ENCODE results near the gene PLLP.

DNA sequence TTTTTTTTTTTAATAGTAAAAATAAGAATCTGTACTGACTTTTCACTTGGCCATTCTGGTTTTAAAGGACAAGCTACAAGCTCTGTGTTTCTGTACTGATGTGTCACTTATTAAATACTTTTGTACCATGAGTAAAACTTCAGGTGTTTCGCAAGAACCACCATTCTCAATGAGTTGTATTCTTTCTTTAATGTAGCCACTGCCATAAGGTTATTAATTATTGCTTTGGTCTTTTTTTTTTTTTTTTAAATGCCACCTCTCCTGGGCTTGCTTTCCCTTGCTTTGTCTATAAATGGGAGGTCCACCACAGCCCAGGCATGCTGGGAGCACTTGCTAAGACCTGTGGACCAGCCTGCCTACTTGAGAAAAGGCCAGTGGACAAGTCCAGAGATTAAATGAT lies 31.0 kb downstream of the PLLP start:
- TF ChIP-seq, protein P1, sequence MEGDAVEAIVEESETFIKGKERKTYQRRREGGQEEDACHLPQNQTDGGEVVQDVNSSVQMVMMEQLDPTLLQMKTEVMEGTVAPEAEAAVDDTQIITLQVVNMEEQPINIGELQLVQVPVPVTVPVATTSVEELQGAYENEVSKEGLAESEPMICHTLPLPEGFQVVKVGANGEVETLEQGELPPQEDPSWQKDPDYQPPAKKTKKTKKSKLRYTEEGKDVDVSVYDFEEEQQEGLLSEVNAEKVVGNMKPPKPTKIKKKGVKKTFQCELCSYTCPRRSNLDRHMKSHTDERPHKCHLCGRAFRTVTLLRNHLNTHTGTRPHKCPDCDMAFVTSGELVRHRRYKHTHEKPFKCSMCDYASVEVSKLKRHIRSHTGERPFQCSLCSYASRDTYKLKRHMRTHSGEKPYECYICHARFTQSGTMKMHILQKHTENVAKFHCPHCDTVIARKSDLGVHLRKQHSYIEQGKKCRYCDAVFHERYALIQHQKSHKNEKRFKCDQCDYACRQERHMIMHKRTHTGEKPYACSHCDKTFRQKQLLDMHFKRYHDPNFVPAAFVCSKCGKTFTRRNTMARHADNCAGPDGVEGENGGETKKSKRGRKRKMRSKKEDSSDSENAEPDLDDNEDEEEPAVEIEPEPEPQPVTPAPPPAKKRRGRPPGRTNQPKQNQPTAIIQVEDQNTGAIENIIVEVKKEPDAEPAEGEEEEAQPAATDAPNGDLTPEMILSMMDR (IDR thresholded peaks at IDR 0.05 in 2 of 3, conservative IDR thresholded peaks at IDR 0.05 in 1 of 3; ENCODE audit: borderline replicate concordance in 1 of 3, insufficient read depth in 1 of 3, low read depth in 2 of 3, low read length in 2 of 3): no peak
- TF ChIP-seq CEBPB (IDR thresholded peaks at IDR 0.05; ENCODE audit: low read depth) (no peak), MAX (IDR thresholded peaks at IDR 0.05) (no peak), POLR2A (IDR thresholded peaks at IDR 0.05; ENCODE audit: borderline replicate concordance, extremely low read depth, insufficient read depth, insufficient read length) (no peak), EGR1 (IDR thresholded peaks at IDR 0.05; ENCODE audit: low read depth) (no peak), ELF1 (IDR thresholded peaks at IDR 0.05; ENCODE audit: borderline replicate concordance, low read depth) (no peak), EZH2 (IDR thresholded peaks at IDR 0.05) (no peak), POLR2AphosphoS5 (IDR thresholded peaks at IDR 0.05; ENCODE audit: low read depth, low read length) (no peak), RAD21 (IDR thresholded peaks at IDR 0.05; ENCODE audit: low read depth) (no peak), EZH2phosphoT487 (IDR thresholded peaks at IDR 0.05; ENCODE audit: borderline replicate concordance) (no peak), FOSL1 (IDR thresholded peaks at IDR 0.05; ENCODE audit: low read depth) (no peak), YY1 (IDR thresholded peaks at IDR 0.05; ENCODE audit: extremely low read depth, insufficient replicate concordance, low read depth, low read length) (no peak), ZBTB33 (IDR thresholded peaks at IDR 0.05; ENCODE audit: extremely low read depth, insufficient replicate concordance, low read length) (no peak), ZFX (IDR thresholded peaks at IDR 0.05) (no peak)
